Left cardiac atrium (tissue), 4 donors: ENCODE measurements around the gene ZBED5. TPM values are rescaled to one million over a fixed set of nuclear protein-coding genes. Genes with fewer than 3 reads are reported as not detected.
A peak's percentile ranks its signal among the peaks of the same experiment; 100 is the strongest.
"Not testable (repeated sequence)": the region's sequence is repeated elsewhere in the genome, so short reads cannot be mapped to it uniquely, and the experiment has no call there.

Experiments
- ATAC-seq, 2 donors: fragments of 200-7000 bp; cut with Tn5 transposase; one replicate each; pipeline ENCODE4 v1.9.1; 2020; ENCODE audit warnings: mild to moderate bottlenecking in 2 of 2, moderate library complexity in 2 of 2
- DNase-seq: peaks from one replicate; pipeline ENCODE4 v3.0.0-alpha.2; 2020
- intact Hi-C, 2 donors: fragments of 100-400 bp; cut with DNase I; formaldehyde crosslinking; loops; one replicate each; pipeline versions ENCODE4 v1.14.1 to v1.15.1; 2022 to 2023
- total RNA-seq, 2 donors: library from RNA; stranded (reverse); fragmentation: NEBNext Ultra II Directional; extraction: Animal tissue kit (Norgen Biotek cat#: 25700); gene quantifications; one replicate each; pipeline ENCODE4 v1.2.1, GENCODE V29; 2021
- donor health status: DM: no; HTN: yes; CAD: no.
- donor health status: DM: no; HTN: yes; CAD: no; lungs with severe emphysema.
- donor health status: DM: yes; HTN: yes; CAD: no.
- donor health status: Dilated cardiomyopathy.

ZBED5 gene
- total RNA-seq, 2 donors from 2014 or later: 36.6 to 39.9 TPM

GRCh38 chr11:10847960-10848860 lies 9.6 kb downstream of the ZBED5 start:
- intact Hi-C loops: no loop called here
- no peak for DNase-seq
- no peak for ATAC-seq

GRCh38 chr11:10846660-10847059 lies 11.2 kb downstream of the ZBED5 start:
- intact Hi-C loops: no loop called here
- no peak for ATAC-seq
- no peak for DNase-seq

- DNase-seq: no peak
- intact Hi-C loops: no loop called here
- ATAC-seq: peak in 1 of 2 donors; percentile 54
Measured at GRCh38 chr11:10845589-10845988, 12.3 kb downstream of the ZBED5 start.

GRCh38 chr11:10844796-10845195 lies 13.1 kb downstream of the ZBED5 start:
- intact Hi-C loops: no loop called here
- DNase-seq: no peak
- ATAC-seq: no peak

GRCh38 chr11:10844356-10844755 lies 13.5 kb downstream of the ZBED5 start:
- no peak for ATAC-seq
- DNase-seq: no peak
- intact Hi-C loops: no loop called here

GRCh38 chr11:10838881-10839280 lies 19.0 kb downstream of the ZBED5 start:
- no peak for DNase-seq
- intact Hi-C loops: no loop called here
- no peak for ATAC-seq

- intact Hi-C loops: no loop called here
- ATAC-seq: no peak
- DNase-seq: no peak
Measured at GRCh38 chr11:10838083-10838482, 19.8 kb downstream of the ZBED5 start.

- intact Hi-C loops, DNase-seq, ATAC-seq: not testable (repeated sequence)
Measured at GRCh38 chr11:10836884-10837283, 21.0 kb downstream of the ZBED5 start.

- intact Hi-C loops: no loop called here
- DNase-seq: no peak
- no peak for ATAC-seq
Measured at GRCh38 chr11:10829139-10829538, 28.7 kb downstream of the ZBED5 start.

GRCh38 chr11:10828402-10828801 lies 29.5 kb downstream of the ZBED5 start:
- ATAC-seq: no peak
- DNase-seq: no peak
- intact Hi-C loops: no loop called here

GRCh38 chr11:10824888-10825287 lies 33.0 kb downstream of the ZBED5 start:
- ATAC-seq: no peak
- DNase-seq: no peak
- intact Hi-C loops: no loop called here

- intact Hi-C loops: no loop called here
- ATAC-seq (peak in 1 of 2 donors; percentile 41), DNase-seq (no peak)
Measured at GRCh38 chr11:10823152-10823579, 34.7 kb downstream of the ZBED5 start.

GRCh38 chr11:10822491-10822890 lies 35.4 kb downstream of the ZBED5 start:
- intact Hi-C loops, DNase-seq, ATAC-seq: not testable (repeated sequence)

GRCh38 chr11:10818594-10818993 lies 39.3 kb downstream of the ZBED5 start:
- intact Hi-C loops: no loop called here
- DNase-seq: no peak
- ATAC-seq: no peak

- intact Hi-C loops: no loop called here
- no peak for DNase-seq
- ATAC-seq: no peak
Measured at GRCh38 chr11:10813945-10814344, 43.9 kb downstream of the ZBED5 start.

- DNase-seq (no peak), ATAC-seq (peak; percentile 19 to 43)
- intact Hi-C loops: loop anchor here (5.0 kb wide), 2 partner anchors 48 to 93 kb away; partner anchors contain the start of gene ZBED5 (in 1 of the 2)
Measured at GRCh38 chr11:10809373-10810160, 48.3 kb downstream of the ZBED5 start.

- peak; percentile 99 for DNase-seq
- intact Hi-C loops: loop anchor here (1.0 to 5.0 kb wide), 3 partner anchors 49 to 94 kb away; partner anchors contain the start of gene ZBED5 (in 2 of the 2)
- ATAC-seq: peak; percentile 96 to 97
Measured at GRCh38 chr11:10808553-10809372, 49.1 kb downstream of the ZBED5 start, which contains the start of gene EIF4G2. EIF4G2 (minus strand) TSS chr11:10808926.

GRCh38 chr11:10808235-10808552 lies 49.7 kb downstream of the ZBED5 start:
- DNase-seq (no peak), ATAC-seq (no peak)
- intact Hi-C loops: loop anchor here (1.0 to 5.0 kb wide), 3 partner anchors 49 to 94 kb away; partner anchors contain the start of gene ZBED5 (in 2 of the 2)
